ENCODE results near the gene FOXF1. TPM values are rescaled to one million over a fixed set of nuclear protein-coding genes. Genes with fewer than 3 reads are reported as not detected.

The FOXF1 gene
- 4.2 TPM for total RNA-seq
- long read RNA-seq, partial matches to known transcripts: 0 of 1 reads
- long read RNA-seq, other reads (novel, unspliced or antisense): 0 of 1 reads

DNA sequence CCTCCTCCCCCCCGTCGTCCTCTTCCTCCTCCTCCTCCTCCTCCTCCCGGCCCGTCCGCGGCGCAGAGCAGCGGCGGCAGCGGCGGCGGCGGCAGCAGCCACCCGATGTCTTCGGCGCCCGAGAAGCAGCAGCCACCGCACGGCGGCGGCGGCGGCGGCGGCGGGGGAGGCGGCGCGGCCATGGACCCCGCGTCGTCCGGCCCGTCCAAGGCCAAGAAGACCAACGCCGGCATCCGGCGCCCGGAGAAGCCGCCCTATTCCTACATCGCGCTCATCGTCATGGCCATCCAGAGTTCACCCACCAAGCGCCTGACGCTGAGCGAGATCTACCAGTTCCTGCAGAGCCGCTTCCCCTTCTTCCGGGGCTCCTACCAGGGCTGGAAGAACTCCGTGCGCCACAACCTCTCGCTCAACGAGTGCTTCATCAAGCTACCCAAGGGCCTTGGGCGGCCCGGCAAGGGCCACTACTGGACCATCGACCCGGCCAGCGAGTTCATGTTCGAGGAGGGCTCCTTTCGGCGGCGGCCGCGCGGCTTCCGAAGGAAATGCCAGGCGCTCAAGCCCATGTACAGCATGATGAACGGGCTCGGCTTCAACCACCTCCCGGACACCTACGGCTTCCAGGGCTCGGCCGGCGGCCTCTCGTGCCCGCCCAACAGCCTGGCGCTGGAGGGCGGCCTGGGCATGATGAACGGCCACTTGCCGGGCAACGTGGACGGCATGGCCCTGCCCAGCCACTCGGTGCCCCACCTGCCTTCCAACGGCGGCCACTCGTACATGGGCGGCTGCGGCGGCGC is at the start of gene FOXF1:
Gene FOXF1, plus strand, starts transcription at position 63 of the 797 bp plus-strand sequence. Its CDS starts 43 bp downstream, at position 106.
- no peak for DNase-seq (ENCODE audit: low spot score)

DNA sequence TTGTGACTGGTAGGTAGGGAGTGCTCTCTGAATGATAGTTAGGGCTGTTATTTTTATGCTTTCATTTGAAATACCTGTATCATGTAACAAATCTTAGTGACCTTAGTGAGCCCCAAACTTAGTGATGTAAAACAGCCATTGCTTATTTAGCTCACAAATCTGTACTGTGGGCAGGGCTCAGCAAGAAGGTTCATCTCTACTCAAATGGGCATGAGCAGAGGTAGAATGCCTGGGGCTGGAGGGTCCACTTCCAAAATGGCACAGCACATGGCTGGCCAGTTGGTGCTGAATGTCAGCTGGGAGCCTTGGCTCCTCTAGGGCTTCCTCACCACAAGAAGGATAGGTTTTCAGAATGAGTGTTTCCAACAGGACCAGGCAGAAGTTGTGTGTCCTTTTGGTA is 49.3 kb upstream of the FOXF1 start:
- no peak for DNase-seq (ENCODE audit: low spot score)

DNA sequence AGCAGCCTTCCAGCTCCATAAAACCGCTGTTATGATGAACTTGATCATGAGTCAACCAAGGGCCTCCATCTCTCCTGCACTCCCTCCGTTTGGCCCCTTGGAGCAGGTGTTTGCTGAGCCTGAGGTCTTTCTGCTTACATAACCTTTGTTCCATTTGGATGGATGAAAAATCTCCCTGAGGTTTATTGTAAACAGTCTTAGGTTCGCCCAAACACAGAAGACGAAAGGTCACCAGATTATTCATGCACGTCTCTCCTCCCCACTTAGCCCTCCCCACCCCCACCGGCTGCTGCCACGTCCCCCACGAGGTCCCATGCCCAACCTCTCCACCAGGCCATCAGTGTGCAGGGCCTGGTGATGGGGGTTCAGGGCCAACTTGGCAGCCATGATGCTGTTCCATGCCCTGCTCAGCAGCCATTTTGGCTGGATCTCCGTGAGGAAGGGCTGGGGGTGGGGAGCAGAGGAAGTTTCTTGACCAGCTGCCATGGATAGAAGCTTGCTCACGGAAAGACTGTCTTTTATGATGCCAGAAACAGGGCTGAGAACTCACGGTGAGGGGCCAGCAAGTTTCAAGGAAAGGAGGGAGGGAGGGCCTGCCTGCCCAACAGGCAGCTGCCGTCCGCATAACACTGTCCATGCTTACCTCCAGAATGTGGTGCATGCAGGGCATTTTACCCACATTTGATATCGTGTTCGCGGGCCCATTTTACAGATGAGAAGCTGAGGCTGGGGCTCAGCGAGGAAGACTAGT is 47.8 kb upstream of the FOXF1 start:
- no peak for DNase-seq (ENCODE audit: low spot score)

DNA sequence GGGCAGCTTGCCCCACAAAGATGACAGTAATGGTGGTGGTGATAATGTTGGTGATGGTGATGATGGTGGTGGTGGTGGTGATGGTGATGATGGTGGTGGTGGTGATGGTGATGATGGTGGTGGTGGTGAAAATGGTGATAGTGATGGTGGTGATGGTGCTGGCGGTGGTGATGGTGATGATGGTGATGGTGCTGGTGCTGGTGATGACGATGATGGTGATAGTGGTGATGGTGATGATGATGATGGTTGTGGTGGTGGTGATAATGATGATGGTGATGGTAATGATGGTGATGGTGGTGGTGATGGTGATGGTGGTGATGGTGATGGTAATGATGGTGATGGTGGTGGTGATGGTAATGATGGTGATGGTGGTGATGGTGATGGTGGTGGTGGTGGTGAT is 46.3 kb upstream of the FOXF1 start:
- DNase-seq (ENCODE audit: low spot score): no peak

DNA sequence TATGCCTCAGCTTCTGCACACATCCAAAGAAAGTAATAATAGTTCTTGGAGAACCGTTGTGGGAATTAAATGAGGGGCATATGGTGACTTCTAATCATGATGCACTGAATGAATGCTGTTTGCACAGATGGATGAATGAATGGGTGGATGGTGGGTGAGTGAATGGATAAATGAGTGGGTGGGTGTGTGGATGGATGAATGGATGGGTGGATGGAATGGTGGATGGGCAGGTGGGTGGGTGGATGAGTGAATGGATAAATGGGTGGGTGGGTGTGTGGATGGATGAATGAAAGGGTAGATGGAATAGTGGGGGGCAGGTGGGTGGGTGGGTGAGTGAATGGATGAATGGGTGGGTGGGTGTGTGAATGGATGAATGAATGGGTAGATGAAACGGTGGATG is 44.9 kb upstream of the FOXF1 start:
- no peak for DNase-seq (ENCODE audit: low spot score)

DNA sequence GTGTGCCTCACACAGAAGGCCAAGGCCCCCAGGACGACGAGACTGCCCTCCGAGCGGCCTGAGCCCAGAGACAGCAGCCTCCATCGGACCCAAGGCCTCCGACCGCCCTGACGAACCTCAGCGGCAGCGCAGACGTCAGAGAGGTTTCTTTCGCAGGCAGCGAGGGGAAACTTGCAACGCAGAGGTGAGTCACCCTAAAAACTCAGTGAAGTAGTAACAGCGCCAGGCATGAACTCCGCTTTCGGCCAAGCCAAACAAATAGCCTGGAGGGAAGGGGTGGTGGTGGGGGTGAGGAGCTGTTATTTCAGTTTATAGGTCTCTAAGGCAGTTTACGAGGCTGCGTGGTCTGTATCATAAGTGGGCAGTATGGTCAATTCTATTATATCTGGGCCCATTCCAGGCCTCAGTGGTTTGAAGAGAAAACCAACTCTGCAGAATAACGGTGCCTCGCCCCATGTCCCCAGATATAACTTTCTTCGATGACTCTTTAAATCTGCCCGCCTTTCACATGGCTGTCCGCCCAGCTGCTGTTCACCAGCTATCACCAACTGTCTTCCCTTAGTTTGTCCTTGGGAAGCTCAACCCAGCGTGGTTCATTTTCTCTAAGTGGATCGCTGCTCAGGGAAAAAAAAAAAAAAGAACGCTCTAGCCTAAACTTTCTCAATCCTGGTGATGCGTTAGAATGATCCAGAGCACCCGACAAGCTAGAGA is 43.5 kb upstream of the FOXF1 start:
- no peak for DNase-seq (ENCODE audit: low spot score)

DNA sequence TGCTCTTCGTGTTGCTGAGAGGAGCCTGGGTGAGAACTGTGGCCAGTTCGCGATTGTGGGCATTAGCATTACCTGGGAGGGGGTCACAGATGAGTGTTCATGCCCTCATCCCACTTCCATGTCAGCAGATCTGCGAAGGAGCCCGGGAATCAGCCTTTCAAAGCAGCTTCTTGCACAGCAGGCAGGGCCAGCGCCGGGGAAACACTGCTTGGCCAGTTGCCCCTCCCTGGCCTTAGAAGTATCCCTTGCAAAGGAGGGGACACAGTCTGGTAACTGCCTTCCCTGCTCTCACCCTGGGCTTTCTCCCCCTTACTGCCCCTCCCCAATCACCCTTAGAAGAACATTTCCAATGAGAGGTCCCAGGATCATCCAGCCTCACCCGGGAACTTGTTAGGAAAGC is 42.8 kb upstream of the FOXF1 start:
- no peak for DNase-seq (ENCODE audit: low spot score)

DNA sequence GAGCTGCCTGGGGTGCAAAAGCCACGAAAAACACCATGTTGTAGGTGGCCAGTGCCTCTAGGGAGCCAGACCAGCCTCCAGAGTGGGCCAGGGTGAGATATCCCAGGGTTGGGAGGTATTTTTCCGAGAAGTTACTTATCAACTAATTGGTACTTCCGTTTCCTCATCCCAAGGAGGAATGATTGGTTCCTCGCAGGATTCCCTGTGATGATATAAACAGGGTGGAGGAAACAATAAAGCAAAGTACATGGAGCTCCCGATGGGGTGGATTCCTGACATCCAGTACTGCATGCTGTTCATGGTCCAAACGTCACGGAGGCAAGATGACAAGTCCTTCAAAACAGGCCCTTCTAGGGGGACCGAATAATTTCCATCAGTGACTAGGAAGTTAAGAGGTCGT is 39.4 kb upstream of the FOXF1 start:
- DNase-seq (ENCODE audit: low spot score): no peak

DNA sequence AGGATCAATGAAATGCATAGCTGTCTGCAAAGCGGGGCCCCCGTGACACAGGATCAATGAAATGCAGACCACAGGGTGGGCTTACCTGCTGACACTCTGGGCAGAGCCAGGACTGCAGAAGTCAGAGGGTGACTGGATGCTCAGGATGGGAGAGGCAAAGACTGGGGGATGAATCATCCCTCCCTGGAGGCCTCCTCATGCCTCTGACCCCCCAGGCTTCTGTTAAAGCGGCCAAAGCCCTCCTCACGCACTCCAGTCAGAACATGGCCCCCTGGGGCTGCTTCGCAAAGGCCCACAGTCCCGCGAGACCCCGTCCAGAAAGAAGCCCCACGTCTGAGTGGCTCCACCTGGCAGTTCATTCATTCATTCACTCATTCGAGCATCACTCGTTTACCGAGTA is 38.4 kb upstream of the FOXF1 start:
- DNase-seq (ENCODE audit: low spot score): no peak

DNA sequence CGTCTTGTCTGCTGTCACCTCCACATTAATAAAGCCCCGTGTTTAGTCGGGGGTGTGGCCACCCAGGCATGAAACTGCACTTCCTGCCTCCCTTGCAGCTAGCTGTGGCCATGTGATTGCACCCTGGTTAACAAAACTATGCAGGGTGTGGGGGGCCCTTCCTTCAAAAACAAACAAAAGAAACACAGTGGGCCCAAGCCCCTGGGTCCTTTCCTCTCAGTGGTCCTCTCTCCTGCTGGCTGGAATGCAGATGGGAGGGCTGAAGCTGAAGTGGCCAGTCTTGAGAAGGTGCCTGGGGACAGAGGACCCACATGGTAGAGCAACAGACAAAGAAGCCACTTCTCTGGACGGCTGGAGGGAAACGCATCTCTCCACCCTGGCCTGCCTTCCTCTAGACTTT is 38.0 kb upstream of the FOXF1 start:
- no peak for DNase-seq (ENCODE audit: low spot score)

DNA sequence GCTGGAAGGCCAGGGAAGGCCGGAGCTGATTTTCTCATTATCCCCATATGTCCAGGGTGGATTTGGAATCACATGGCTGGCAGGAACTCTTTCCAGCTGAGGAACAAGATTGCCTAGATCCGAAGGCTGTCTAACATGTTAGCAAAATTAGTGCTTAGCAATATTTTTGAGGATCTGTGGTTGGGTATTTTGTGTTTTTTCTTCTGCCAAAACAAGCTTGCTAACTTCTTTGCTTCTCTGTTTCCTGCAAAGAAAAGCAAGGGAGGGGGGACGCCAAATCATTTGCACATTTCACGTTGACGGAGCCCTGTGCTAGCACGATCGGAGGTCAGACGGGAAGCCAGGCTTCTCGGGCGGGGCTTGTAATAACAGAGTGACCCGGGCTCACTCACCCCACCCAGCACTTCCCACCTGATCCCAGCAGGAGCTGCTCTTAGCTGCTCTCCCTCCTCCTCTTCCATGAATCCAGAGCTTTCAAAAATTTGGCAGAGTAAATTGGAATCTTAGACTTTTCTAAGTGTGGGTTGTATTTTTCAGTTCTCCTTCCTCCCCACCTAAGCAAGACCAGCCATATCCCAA is 33.3 kb upstream of the FOXF1 start:
- DNase-seq (ENCODE audit: low spot score): no peak

DNA sequence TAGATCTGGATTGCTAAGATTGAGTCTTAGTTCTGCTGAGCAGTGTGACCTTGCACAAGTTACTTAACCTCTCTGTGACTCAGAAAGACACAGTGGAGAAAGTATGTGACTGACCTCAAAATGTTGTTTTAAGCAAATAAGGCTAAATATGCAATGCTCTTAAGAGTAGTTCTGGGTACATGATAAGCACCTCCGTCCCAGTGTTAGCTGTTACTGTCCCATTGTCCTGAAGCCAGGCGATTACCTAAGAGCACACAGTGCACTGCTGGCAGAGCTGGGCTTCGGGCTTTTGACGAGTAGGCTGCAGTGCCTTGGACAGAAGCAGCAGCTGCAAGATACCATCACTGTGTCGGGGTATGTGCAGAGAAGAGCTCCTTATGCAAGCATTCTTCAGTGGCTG is 32.7 kb upstream of the FOXF1 start:
- no peak for DNase-seq (ENCODE audit: low spot score)

DNA sequence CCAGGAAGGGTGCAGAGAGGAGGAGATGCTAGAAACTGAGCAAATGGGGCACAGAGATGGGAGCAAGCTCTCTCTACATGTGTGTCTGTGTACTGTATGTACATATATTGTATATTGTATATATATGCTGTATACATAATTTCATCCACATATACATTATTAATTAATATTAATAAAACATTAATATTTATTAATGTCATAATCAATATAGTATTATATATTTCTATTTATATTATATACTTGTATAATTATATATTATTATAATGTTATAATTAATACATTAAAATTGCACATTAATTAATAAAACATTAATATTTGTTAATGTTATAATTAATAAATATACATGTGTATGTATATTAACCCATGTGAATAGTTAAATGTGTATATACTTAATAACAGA is 31.5 kb upstream of the FOXF1 start:
- no peak for DNase-seq (ENCODE audit: low spot score)

DNA sequence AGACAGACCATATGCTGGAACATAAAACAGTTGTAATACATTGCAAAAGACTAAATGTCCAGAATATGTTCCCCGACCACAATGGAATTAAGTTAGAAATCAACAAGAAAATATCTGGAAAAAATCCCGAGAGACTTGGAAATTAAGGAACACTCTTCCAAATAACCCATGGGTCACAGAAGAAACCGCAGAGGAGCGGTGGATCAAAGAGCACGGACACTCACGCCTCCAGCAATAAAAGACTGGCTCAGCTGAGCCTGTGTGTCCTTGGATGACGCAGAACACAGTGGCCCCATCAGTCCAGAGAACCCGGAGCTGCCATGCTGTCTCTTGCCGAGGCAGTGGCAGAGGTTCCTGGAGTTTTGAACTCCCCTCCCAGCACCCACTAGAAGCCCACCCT is 30.9 kb upstream of the FOXF1 start:
- DNase-seq (ENCODE audit: low spot score): no peak

DNA sequence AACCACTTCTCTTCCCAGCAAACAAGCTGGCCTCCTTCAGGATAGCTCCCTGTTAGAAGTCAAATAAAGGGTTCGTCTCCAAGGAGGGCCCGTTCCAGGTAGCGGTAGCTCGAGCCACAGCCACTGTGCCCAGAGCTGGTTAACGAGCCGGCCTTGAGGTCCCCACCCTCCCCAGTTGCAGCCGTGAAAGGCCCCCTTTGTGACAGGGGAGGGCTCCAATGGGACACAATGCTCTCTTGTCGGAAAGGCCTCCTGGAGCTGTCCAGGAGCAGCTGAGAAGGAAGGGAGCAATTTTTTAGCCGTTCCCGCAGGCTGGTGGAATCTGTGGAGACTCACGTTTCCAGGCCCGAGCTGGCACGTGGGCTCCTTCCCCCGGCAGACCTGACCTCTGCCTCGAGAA is 29.9 kb upstream of the FOXF1 start:
- no peak for DNase-seq (ENCODE audit: low spot score)

DNA sequence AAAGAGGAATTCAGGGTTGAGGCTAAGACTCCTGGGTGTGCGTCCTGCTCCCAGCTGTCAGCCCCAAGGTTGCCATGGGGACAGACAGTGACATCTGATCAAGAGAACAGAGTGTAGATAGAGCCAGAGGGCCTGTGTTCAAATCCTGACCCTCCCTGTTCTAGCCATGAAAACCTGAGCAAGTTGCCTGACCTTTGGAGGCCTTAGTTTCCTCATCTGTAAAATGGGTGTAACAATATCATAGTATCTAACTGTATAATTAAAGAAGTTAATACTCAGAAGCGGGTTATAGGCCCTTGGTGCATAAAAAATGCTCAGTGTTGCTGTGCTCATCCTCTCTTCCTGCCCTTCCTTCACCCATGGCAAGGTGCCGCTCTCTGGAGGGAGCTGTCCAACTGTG is 28.7 kb upstream of the FOXF1 start:
- no peak for DNase-seq (ENCODE audit: low spot score)

DNA sequence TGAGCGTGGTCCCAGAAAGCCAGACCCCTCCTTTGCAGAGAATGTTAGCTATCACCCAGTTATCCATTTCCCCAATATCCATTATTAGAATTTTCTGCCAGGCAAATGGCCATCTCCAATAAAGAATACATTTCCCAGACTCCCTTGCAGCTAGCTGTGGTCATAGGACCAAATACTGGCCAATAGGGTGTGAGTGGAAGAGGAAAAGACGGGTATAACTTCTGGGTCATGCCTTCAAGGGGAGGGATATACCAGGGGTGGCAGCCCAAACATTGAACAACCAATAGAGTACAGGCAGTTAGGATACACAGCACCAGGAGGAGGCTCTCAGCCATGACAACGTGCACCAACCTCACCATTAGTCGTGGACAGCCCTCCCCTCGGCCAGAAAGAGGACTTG is 26.1 kb upstream of the FOXF1 start:
- DNase-seq (ENCODE audit: low spot score): no peak

DNA sequence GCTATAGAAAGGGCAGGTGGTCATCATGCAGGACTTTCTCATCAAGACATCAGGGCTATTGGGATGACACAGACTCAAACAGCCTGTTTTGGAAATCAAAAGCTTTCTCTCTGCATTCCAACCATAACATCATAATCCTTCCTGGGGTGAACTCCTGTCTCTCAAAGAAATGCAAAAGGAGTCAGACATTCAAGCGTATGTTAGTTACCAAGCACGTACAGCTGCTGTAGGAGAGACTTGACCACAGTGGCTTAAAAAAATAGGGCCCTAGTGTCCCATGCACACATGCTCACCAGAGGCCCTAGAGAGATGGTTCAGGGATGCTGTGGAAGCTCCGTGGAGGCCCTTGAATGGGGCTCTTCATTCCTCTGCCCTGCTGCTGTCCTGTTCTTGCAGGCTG is 24.6 kb upstream of the FOXF1 start:
- no peak for DNase-seq (ENCODE audit: low spot score)

DNA sequence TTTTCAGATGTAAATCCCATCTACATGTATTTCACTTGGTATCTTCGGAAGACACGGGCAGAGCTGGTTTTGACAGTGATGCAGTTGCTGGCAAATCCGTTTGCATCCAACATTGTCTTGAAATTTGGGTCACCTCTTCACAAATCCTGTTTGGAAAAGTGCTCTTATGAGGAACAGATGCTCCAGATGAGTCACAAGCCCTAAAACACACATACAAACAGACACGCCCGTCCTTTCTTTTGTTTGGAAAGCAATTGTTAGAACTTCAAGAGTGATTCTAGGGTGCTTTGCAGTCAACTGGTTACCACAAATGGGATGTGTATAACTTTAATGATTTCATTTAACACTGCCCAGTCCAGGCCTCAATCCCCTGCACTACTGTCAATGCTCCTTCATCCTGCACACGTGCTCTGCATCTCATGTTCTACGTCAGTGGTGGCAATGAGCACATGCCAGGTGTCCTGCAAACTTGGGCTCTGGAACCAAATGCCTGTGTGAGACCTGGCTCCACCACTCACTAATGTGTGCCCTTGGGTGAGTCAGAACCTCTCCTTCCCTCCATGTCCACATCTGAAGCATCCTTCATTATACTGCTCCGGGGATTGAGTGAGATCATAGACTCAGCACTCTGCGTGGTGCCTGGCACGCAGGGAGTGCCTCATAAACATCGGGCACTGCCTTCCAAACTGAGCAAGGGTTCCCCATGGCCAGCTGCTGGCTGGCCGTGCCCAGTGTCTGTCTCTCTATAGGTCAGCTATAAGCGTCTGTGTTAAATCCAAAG is 19.3 kb upstream of the FOXF1 start:
- DNase-seq (ENCODE audit: low spot score): no peak

DNA sequence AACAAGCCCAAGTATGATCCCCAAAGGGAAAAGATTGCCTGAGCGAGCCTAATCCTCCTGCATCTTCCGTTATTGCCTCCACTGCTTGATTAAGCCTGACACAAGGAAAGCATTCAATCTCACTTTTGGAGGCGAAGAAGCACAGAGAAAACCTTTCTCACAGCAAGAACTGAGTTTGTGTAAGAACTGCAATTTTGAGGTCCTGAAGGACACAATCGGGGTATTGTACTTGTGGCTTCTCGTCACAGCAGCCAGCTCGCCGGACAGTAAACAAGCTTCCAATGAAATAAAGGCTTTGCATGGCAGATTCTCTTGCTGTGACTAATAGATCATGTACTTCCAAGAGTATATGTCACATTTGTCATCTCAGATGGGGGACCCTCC is 18.7 kb upstream of the FOXF1 start:
- DNase-seq (ENCODE audit: low spot score): no peak
